Muscle of leg (tissue), 11 donors: Measurements from ENCODE around the gene TRA2B. TPM values are rescaled to one million over a fixed set of nuclear protein-coding genes. Genes with fewer than 3 reads are reported as not detected.

Source experiments
- DNase-seq: peaks from one replicate; pipeline ENCODE4 v3.0.0; 2013
- H3K27ac ChIP-seq: one replicate; pipeline ENCODE4 v1.5.1; 2013; ENCODE audit warnings: mild to moderate bottlenecking, low read length, control low read depth
- H3K27me3 ChIP-seq: one replicate; pipeline ENCODE4 v1.6.1; 2013; ENCODE audit warnings: low read length; ENCODE audit not compliant: control insufficient read depth, insufficient read depth
- H3K36me3 ChIP-seq: one replicate; pipeline ENCODE4 v1.6.1; 2013; ENCODE audit warnings: low read length; ENCODE audit not compliant: control insufficient read depth, insufficient read depth
- H3K4me1 ChIP-seq: one replicate; pipeline ENCODE4 v1.6.1; 2013; ENCODE audit warnings: low read length; ENCODE audit not compliant: control insufficient read depth, insufficient read depth
- H3K4me3 ChIP-seq: one replicate; pipeline ENCODE4 v1.5.1; 2013; ENCODE audit warnings: low read length, control low read depth
- H3K9me3 ChIP-seq: replicated peaks from 2 replicates; pipeline ENCODE4 v1.6.1; 2013; ENCODE audit warnings: low read depth, low read length; ENCODE audit not compliant: control insufficient read depth
- WGBS: methylation state at CpG from one replicate; pipeline ENCODE4 v1.1.5; 2013; ENCODE audit warnings: missing lambda C conversion rate; ENCODE audit not compliant: insufficient coverage; 5-methylcytosine and 5-hydroxymethylcytosine counted together
- polyA plus RNA-seq, 8 donors: library from polyadenylated mRNA; unstranded; fragments of 120-200 nt; gene quantifications; one replicate each; pipeline versions ENCODE4 v1.2.1 to v1.2.3, GENCODE V29; 2013; ENCODE audit warnings: inconsistent platforms in 1 of 8, low replicate concordance in 1 of 8; ENCODE audit not compliant: insufficient read length in 8 of 8, insufficient read depth in 1 of 8
- total RNA-seq: library from RNA; stranded (reverse); fragments of 120-200 nt; gene quantifications from one replicate; pipeline ENCODE4 v1.2.4, GENCODE V29; 2013

TRA2B gene
- total and polyA plus RNA-seq, 9 donors: 119 to 222 (median 172) TPM

- WGBS: no CpG with 5 or more reads among the region's 1 CpG
- H3K4me3 ChIP-seq: no peak overlapping the region
- peaks cover 12% of the 10 kb centered on the region for H3K4me1 ChIP-seq
- H3K36me3 ChIP-seq: no peaks in the 10 kb centered on the region
- H3K27me3 ChIP-seq: no peaks in the 10 kb centered on the region
- H3K9me3 ChIP-seq: no peaks in the 10 kb centered on the region
- DNase-seq: no peak
- no peak overlapping the region for H3K27ac ChIP-seq
Observed at GRCh38 chr3:185940951-185941350, 3.1 kb upstream of the TRA2B start.

GRCh38 chr3:185939721-185940120 lies 1.9 kb upstream of the TRA2B start:
- peaks cover 16% of the 10 kb centered on the region for H3K4me1 ChIP-seq

GRCh38 chr3:185936814-185937688 lies 763 bp downstream of the TRA2B start:
- DNase-seq: peak; percentile 96
- Histone ChIP-seq H3K36me3 (no peaks in the 10 kb centered on the region), H3K27ac (peak overlapping the region; percentile 99), H3K4me3 (peak overlapping the region; percentile 100), H3K27me3 (no peaks in the 10 kb centered on the region), H3K4me1 (peaks cover 9% of the 10 kb centered on the region), H3K9me3 (no peaks in the 10 kb centered on the region)
- WGBS: 0% methylated on average over 55 of the region's 56 CpGs

More at GRCh38 chr3:185939721-185940120, 1.9 kb upstream of the TRA2B start:
- no peaks in the 10 kb centered on the region for H3K9me3 ChIP-seq
- no peaks in the 10 kb centered on the region for H3K36me3 ChIP-seq
- no peak overlapping the region for H3K4me3 ChIP-seq
- no peak overlapping the region for H3K27ac ChIP-seq
- H3K27me3 ChIP-seq: no peaks in the 10 kb centered on the region
- no peak for DNase-seq
- WGBS: 83% methylated on average over 3 of the region's 3 CpGs

- H3K9me3 ChIP-seq: no peaks in the 10 kb centered on the region
- peak overlapping the region; percentile 100 for H3K4me3 ChIP-seq
- peaks cover 9% of the 10 kb centered on the region for H3K4me1 ChIP-seq
- no peaks in the 10 kb centered on the region for H3K27me3 ChIP-seq
- no peak for DNase-seq
- 0% methylated on average over 6 of the region's 8 CpGs for WGBS
- peak overlapping the region; percentile 99 for H3K27ac ChIP-seq
- no peaks in the 10 kb centered on the region for H3K36me3 ChIP-seq
Observed at GRCh38 chr3:185936273-185936629, 1.6 kb downstream of the TRA2B start.

- Histone ChIP-seq H3K4me1 (peaks cover 13% of the 10 kb centered on the region), H3K27ac (peak overlapping the region; percentile 99), H3K9me3 (no peaks in the 10 kb centered on the region), H3K4me3 (peak overlapping the region; percentile 100), H3K36me3 (peaks cover 3% of the 10 kb centered on the region), H3K27me3 (no peaks in the 10 kb centered on the region)
- DNase-seq: peak; percentile 62
- no CpG with 5 or more reads among the region's 11 CpGs for WGBS
Observed at GRCh38 chr3:185935465-185936272, 2.1 kb downstream of the TRA2B start.

- WGBS: 0% methylated on average over 1 of the region's 8 CpGs
- peak overlapping the region; percentile 100 for H3K4me3 ChIP-seq
- peaks cover 4% of the 10 kb centered on the region for H3K36me3 ChIP-seq
- DNase-seq: no peak
- H3K4me1 ChIP-seq: peaks cover 15% of the 10 kb centered on the region
- peak overlapping the region; percentile 53 for H3K27ac ChIP-seq
- no peaks in the 10 kb centered on the region for H3K9me3 ChIP-seq
- no peaks in the 10 kb centered on the region for H3K27me3 ChIP-seq
Observed at GRCh38 chr3:185934767-185935464, 2.9 kb downstream of the TRA2B start.

GRCh38 chr3:185934174-185934557 lies 3.6 kb downstream of the TRA2B start:
- Histone ChIP-seq H3K27me3 (no peaks in the 10 kb centered on the region), H3K9me3 (no peaks in the 10 kb centered on the region), H3K4me1 (peaks cover 20% of the 10 kb centered on the region), H3K4me3 (peak overlapping the region; percentile 100), H3K27ac (peak overlapping the region; percentile 53), H3K36me3 (peaks cover 7% of the 10 kb centered on the region)
- no CpG with 5 or more reads among the region's 6 CpGs for WGBS
- no peak for DNase-seq

GRCh38 chr3:185933374-185934173 lies 4.2 kb downstream of the TRA2B start:
- Histone ChIP-seq H3K27ac (peak overlapping the region; percentile 22), H3K4me3 (no peak overlapping the region), H3K4me1 (peaks cover 22% of the 10 kb centered on the region), H3K9me3 (no peaks in the 10 kb centered on the region), H3K27me3 (no peaks in the 10 kb centered on the region), H3K36me3 (peaks cover 7% of the 10 kb centered on the region)
- no peak for DNase-seq

- Histone ChIP-seq H3K9me3 (no peaks in the 10 kb centered on the region), H3K27me3 (no peaks in the 10 kb centered on the region), H3K27ac (peak overlapping the region; percentile 5), H3K4me1 (peaks cover 23% of the 10 kb centered on the region), H3K4me3 (no peak overlapping the region), H3K36me3 (peaks cover 11% of the 10 kb centered on the region)
- no peak for DNase-seq
- WGBS: no CpG with 5 or more reads among the region's 8 CpGs
Observed at GRCh38 chr3:185931777-185932612, 5.8 kb downstream of the TRA2B start.
